Mucosa of descending colon (tissue), 3 donors: Measurements from ENCODE around the gene R3HDM2. TPM values are rescaled to one million over a fixed set of nuclear protein-coding genes. Genes with fewer than 3 reads are reported as not detected.

Source experiments
- ATAC-seq: fragments of 200-7000 bp; cut with Tn5 transposase; one replicate; pipeline ENCODE4 v1.9.1; 2020; ENCODE audit warnings: mild to moderate bottlenecking, moderate library complexity
- DNase-seq, 3 donors: peaks; one replicate each; pipeline ENCODE4 v3.0.0-alpha.2; 2020
- H3K36me3 ChIP-seq: fragments of 200-600 bp; one replicate; pipeline ENCODE4 v1.8.0; 2021; ENCODE audit warnings: low read depth, mild to moderate bottlenecking
- H3K4me1 ChIP-seq: fragments of 200-600 bp; one replicate; pipeline ENCODE4 v1.8.0; 2021; ENCODE audit warnings: low read depth, mild to moderate bottlenecking
- H3K4me3 ChIP-seq: fragments of 200-600 bp; one replicate; pipeline ENCODE4 v1.8.0; 2021; ENCODE audit warnings: mild to moderate bottlenecking
- H3K9me3 ChIP-seq: fragments of 200-600 bp; one replicate; pipeline ENCODE4 v1.8.0; 2021; ENCODE audit warnings: mild to moderate bottlenecking
- CTCF ChIP-seq: fragments of 200-600 bp; IDR thresholded peaks from one replicate; pipeline ENCODE4 v1.8.0; 2022; ENCODE audit warnings: antibody characterized with exemption, mild to moderate bottlenecking
- intact Hi-C, 2 donors: fragments of 100-400 bp; cut with DNase I in 1 of 2; cut with micrococcal nuclease in 1 of 2; formaldehyde crosslinking; loops; one replicate each; pipeline versions ENCODE4 v1.11.0 to v1.11.1; 2022; cut with DNase I, micrococcal nuclease
- total RNA-seq, 3 donors: library from RNA; stranded (reverse); fragmentation: NEBNext Ultra II Directional in 2 of 3; extraction: Animal tissue kit (Norgen Biotek cat#: 25700) in 2 of 3; gene quantifications; one replicate each; pipeline versions ENCODE4 v1.2.1 to v1.2.4, GENCODE V29; 2021 to 2023
- donor health status: DM: no; HTN: no; CAD: no; lungs with moderate emphysema.
- donor health status: DM: no; HTN: no; CAD: no.
- donor health status: DM: no; HTN: yes; CAD: no.

R3HDM2 gene
- total RNA-seq, 3 donors from 2014 or later: 43.9 to 80.8 (median 80.6) TPM

- H3K36me3 ChIP-seq: no peaks in the 10 kb centered on the region
- no peaks in the 10 kb centered on the region for H3K4me1 ChIP-seq
- no peaks in the 10 kb centered on the region for H3K9me3 ChIP-seq
- intact Hi-C loops: no loop called here
- no peak for DNase-seq
- TF ChIP-seq CTCF: no peak
- ATAC-seq: no peak
- H3K4me3 ChIP-seq: no peak overlapping the region
Measured at GRCh38 chr12:57330992-57331391, 99.9 kb downstream of the R3HDM2 start.

- DNase-seq: no peak
- Histone ChIP-seq H3K36me3 (no peaks in the 10 kb centered on the region), H3K4me1 (no peaks in the 10 kb centered on the region), H3K9me3 (no peaks in the 10 kb centered on the region), H3K4me3 (no peak overlapping the region)
- TF ChIP-seq CTCF: no peak
- no peak for ATAC-seq
- intact Hi-C loops: no loop called here
Measured at GRCh38 chr12:57329219-57329618, 101.6 kb downstream of the R3HDM2 start.

GRCh38 chr12:57325395-57325794 is 105.4 kb downstream of the R3HDM2 start:
- Histone ChIP-seq H3K9me3 (no peaks in the 10 kb centered on the region), H3K36me3 (no peaks in the 10 kb centered on the region), H3K4me3 (no peak overlapping the region), H3K4me1 (no peaks in the 10 kb centered on the region)
- no peak for DNase-seq
- intact Hi-C loops: no loop called here
- no peak for ATAC-seq
- no peak for TF ChIP-seq CTCF

GRCh38 chr12:57323416-57323815 is 107.4 kb downstream of the R3HDM2 start:
- H3K36me3 ChIP-seq: no peaks in the 10 kb centered on the region
- intact Hi-C loops: no loop called here
- no peak for DNase-seq
- TF ChIP-seq CTCF: no peak
- no peak overlapping the region for H3K4me3 ChIP-seq
- no peaks in the 10 kb centered on the region for H3K4me1 ChIP-seq
- ATAC-seq: no peak
- H3K9me3 ChIP-seq: no peaks in the 10 kb centered on the region

- DNase-seq (no peak), ATAC-seq (no peak)
- Histone ChIP-seq H3K36me3 (no peaks in the 10 kb centered on the region), H3K4me1 (no peaks in the 10 kb centered on the region), H3K4me3 (no peak overlapping the region), H3K9me3 (no peaks in the 10 kb centered on the region)
- TF ChIP-seq CTCF: no peak
- intact Hi-C loops: no loop called here
Measured at GRCh38 chr12:57320639-57321038, 110.2 kb downstream of the R3HDM2 start.

GRCh38 chr12:57319678-57320469 is 111.0 kb downstream of the R3HDM2 start:
- Histone ChIP-seq H3K4me1 (no peaks in the 10 kb centered on the region), H3K4me3 (no peak overlapping the region), H3K36me3 (no peaks in the 10 kb centered on the region), H3K9me3 (no peaks in the 10 kb centered on the region)
- intact Hi-C loops: no loop called here
- no peak for TF ChIP-seq CTCF
- no peak for DNase-seq
- no peak for ATAC-seq
